HepG2 (cell line): ENCODE measurements around the gene PREX1. TPM values are rescaled to one million over a fixed set of nuclear protein-coding genes. Genes with fewer than 3 reads are reported as not detected.

Experiments used
- ATAC-seq: fragments of 200-7000 bp; cut with Tn5 transposase; 3 replicates; pipeline ENCODE4 v1.9.1; 2020; ENCODE audit warnings: mild to moderate bottlenecking, moderate library complexity
- BruUV-seq: library from RNA; stranded (reverse); fragments of 400-500 nt; replicated peaks from 2 replicates; lab custom pipeline; 2021; lab: Mats Ljungman, UMichigan
- CTCF ChIA-PET: fragments of 300-600 bp; formaldehyde crosslinking; extraction: SDS; loops from one replicate; lab custom pipeline; 2021; ENCODE audit warnings: low total read pairs, inconsistent platforms, low intra/inter-chr PET ratio; lab: Yijun Ruan, JAX
- POLR2A ChIA-PET: fragments of 350-600 bp; sonication (Branson Sonifier 250); formaldehyde crosslinking; loops from one replicate; lab custom pipeline; 2020; ENCODE audit warnings: antibody characterized with exemption, inconsistent platforms; lab: Yijun Ruan, JAX
- DNase-seq: peaks from one replicate; pipeline ENCODE4 v3.0.0-alpha.2; 2015; ENCODE audit warnings: low spot score
- FAIRE-seq: peaks from 3 replicates; lab custom pipeline; 2011; peaks lifted over from hg19 to GRCh38; lab: Jason Lieb, UNC
- H2AFZ ChIP-seq: one replicate; pipeline ENCODE4 v1.6.1; 2011; ENCODE audit warnings: low read length, inconsistent platforms
- H3K27ac ChIP-seq: fragments of 300-600 bp; 3 replicates; pipeline ENCODE4 v1.8.0; 2011; ENCODE audit warnings: mixed run types, mild to moderate bottlenecking, mixed read lengths, low read length, inconsistent platforms; ENCODE audit not compliant: insufficient read depth; ENCODE audit errors: extremely low read length
- H3K27me3 ChIP-seq, 2 experiments: fragments of 200-600 bp in 1 of 2; 2 replicates in 1 of 2; 3 replicates in 1 of 2; pipeline versions ENCODE4 v1.6.0 to v1.8.0; 2011; ENCODE audit warnings: low read length in 2 of 2, mild to moderate bottlenecking in 2 of 2, moderate library complexity in 2 of 2, inconsistent platforms in 1 of 2; ENCODE audit not compliant: insufficient read depth in 2 of 2, control insufficient read depth in 1 of 2
- H3K36me3 ChIP-seq, 2 experiments: fragments of 200-600 bp in 1 of 2; replicated peaks in 1 of 2; 2 replicates in 1 of 2; 3 replicates in 1 of 2; pipeline versions ENCODE4 v1.5.1 to v1.8.0; 2011; ENCODE audit warnings: low read length in 2 of 2, inconsistent platforms in 1 of 2; ENCODE audit not compliant: insufficient read depth in 2 of 2, control insufficient read depth in 1 of 2
- H3K4me1 ChIP-seq: 2 replicates; pipeline ENCODE4 v1.5.1; 2012; ENCODE audit warnings: low read length, inconsistent platforms; ENCODE audit not compliant: insufficient read depth
- H3K4me2 ChIP-seq: 2 replicates; pipeline ENCODE4 v1.6.0; 2011; ENCODE audit warnings: low read depth, low read length, inconsistent platforms
- H3K4me3 ChIP-seq, 3 experiments: fragments of 200-600 bp in 1 of 3; sonication (generic), shearing (Covaris generic) in 1 of 3; replicated peaks in 1 of 3; 2 replicates each; pipeline ENCODE4 v1.5.1; 2011 to 2016; ENCODE audit warnings: low read length in 3 of 3, inconsistent platforms in 2 of 3, low read depth in 2 of 3, mild to moderate bottlenecking in 2 of 3, control low read depth in 1 of 3, mixed read lengths in 1 of 3; ENCODE audit not compliant: insufficient read depth in 1 of 3
- H3K79me2 ChIP-seq: one replicate; pipeline ENCODE4 v1.6.1; 2011; ENCODE audit warnings: low read length, inconsistent platforms; ENCODE audit not compliant: insufficient read depth
- H3K9ac ChIP-seq: 2 replicates; pipeline ENCODE4 v1.6.0; 2011; ENCODE audit warnings: mild to moderate bottlenecking, low read depth, low read length, inconsistent platforms; ENCODE audit not compliant: insufficient read depth
- H3K9me3 ChIP-seq: 2 replicates; pipeline ENCODE4 v1.5.1; 2012; ENCODE audit warnings: mild to moderate bottlenecking, low read length
- H4K20me1 ChIP-seq: 2 replicates; pipeline ENCODE4 v1.6.0; 2011; ENCODE audit warnings: inconsistent platforms, mild to moderate bottlenecking, low read length, moderate library complexity; ENCODE audit not compliant: insufficient read depth
- FOXA3 ChIP-seq: IDR thresholded peaks from 2 replicates; pipeline ENCODE4 v1.6.1; 2016; ENCODE audit warnings: missing genetic modification reagents, missing compliant biosample characterization
- FOXP1 ChIP-seq, 2 experiments: fragments of 450-650 bp in 1 of 2; IDR thresholded peaks; 2 replicates each; pipeline ENCODE4 v1.6.1; 2017 to 2018; ENCODE audit warnings: antibody characterized with exemption in 1 of 2
- MYNN ChIP-seq: sonication (generic); formaldehyde crosslinking; IDR thresholded peaks from 2 replicates; pipeline ENCODE4 v1.4.0; 2020; ENCODE audit warnings: mild to moderate bottlenecking, low read depth, missing genetic modification reagents
- NFAT5 ChIP-seq: sonication (generic); formaldehyde crosslinking; IDR thresholded peaks from 2 replicates; pipeline ENCODE4 v1.4.0; 2020; ENCODE audit warnings: missing genetic modification reagents
- RELA ChIP-seq: sonication (generic); formaldehyde crosslinking; IDR thresholded peaks from 2 replicates; pipeline ENCODE4 v1.4.0; 2020; ENCODE audit warnings: missing genetic modification reagents
- SMAD1 ChIP-seq: sonication (generic); formaldehyde crosslinking; IDR thresholded peaks from 2 replicates; pipeline ENCODE4 v1.4.0; 2020; ENCODE audit warnings: missing genetic modification reagents, low read depth, mild to moderate bottlenecking, borderline replicate concordance
- ZNF33B ChIP-seq: sonication (generic); formaldehyde crosslinking; IDR thresholded peaks from 2 replicates; pipeline ENCODE4 v1.5.1; 2020; ENCODE audit warnings: mild to moderate bottlenecking, missing genetic modification reagents
- ZNF546 ChIP-seq: sonication (generic); formaldehyde crosslinking; conservative IDR thresholded peaks from 2 replicates; pipeline ENCODE4 v1.8.1; 2023; ENCODE audit warnings: mild to moderate bottlenecking, missing genetic modification reagents
- ZNF768 ChIP-seq: sonication (generic); formaldehyde crosslinking; IDR thresholded peaks from 2 replicates; pipeline ENCODE4 v1.4.0; 2020; ENCODE audit warnings: missing genetic modification reagents
- WGBS: methylation state at CpG from one replicate; pipeline ENCODE4 v1.1.6; 2017; ENCODE audit warnings: low lambda C conversion rate; 5-methylcytosine and 5-hydroxymethylcytosine counted together
- in situ Hi-C: cut with HindIII; loops from 2 replicates; pipeline ENCODE4 v1.10.0; 2017; ENCODE audit warnings: low pct_unique_long_range_greater_than_20kb; ENCODE audit not compliant: extremely low pct_ligation_motif_present
- intact Hi-C: fragments of 100-400 bp; cut with micrococcal nuclease; formaldehyde crosslinking; loops from one replicate; pipeline ENCODE4 v1.10.0; 2022; ENCODE audit not compliant: unreplicated experiment
- polyA plus RNA-seq, 8 experiments: library from polyadenylated mRNA; depleted of rRNA in 3 of 8; stranded (reverse) in 7 of 8; unstranded in 1 of 8; fragments of >200 nt; fragmentation: Illumina TruSeq in 4 of 8; extraction: Trizol in 4 of 8; gene quantifications; 2 replicates each; pipeline versions ENCODE4 v1.2.1 to v1.2.3, GENCODE V29; 2011 to 2016; ENCODE audit warnings: low read depth in 4 of 8, missing spikeins in 1 of 8, mixed read lengths in 1 of 8; ENCODE audit not compliant: insufficient read depth in 1 of 8
- total RNA-seq, 5 experiments: library from RNA; depleted of rRNA; stranded (reverse); fragments of >200 nt; fragmentation: Illumina TruSeq; extraction: Trizol; gene quantifications; 2 replicates each; pipeline ENCODE4 v1.2.3, GENCODE V29; 2016; ENCODE audit warnings: low read depth in 1 of 5

The PREX1 gene
- total and polyA plus RNA-seq, 2 of the 13 experiments (the other 11 are each of a cell fraction or from before 2014, with no cell fraction given), result 0.02 to 0.04 TPM

GRCh38 chr20:48622421-48622820 is 205.4 kb downstream of the PREX1 start:
- Histone ChIP-seq H3K36me3 (no peaks in the 10 kb centered on the region), H3K9me3 (no peaks in the 10 kb centered on the region), H3K9ac (no peak overlapping the region), H4K20me1 (no peaks in the 10 kb centered on the region), H2AFZ (no peak overlapping the region), H3K4me2 (no peak overlapping the region), H3K27me3 (peaks cover 17 to 41% of the 10 kb centered on the region in 2 experiments; a peak in 3 of 5 replicates), H3K27ac (no peak overlapping the region), H3K4me3 (no peak overlapping the region), H3K4me1 (peaks cover 18% of the 10 kb centered on the region), H3K79me2 (no peaks in the 10 kb centered on the region)
- ChIA-PET CTCF (interaction anchor here (2.4 to 3.5 kb wide), 3 partner anchors 272 to 944 kb away, joined by 25 to 40 read pairs (median 30); partner anchors contain the start of gene SULF2), POLR2A (no interaction called here)
- 17% methylated on average over 11 of the region's 11 CpGs for WGBS
- no peak for DNase-seq
- intact Hi-C loops, result no loop called here
- FAIRE-seq, result no peak
- BruUV-seq, result no TSS peak
- in situ Hi-C loops, result loop anchor here (5.0 to 25.0 kb wide), 3 partner anchors 210 to 940 kb away; partner anchors contain the start of gene SULF2
- TF ChIP-seq SMAD1 (CRISPR knock-in tag), result no peak
- TF ChIP-seq FOXA3, result no peak
- no peak for TF ChIP-seq MYNN (CRISPR knock-in tag)
- no peak for TF ChIP-seq FOXP1 (IDR thresholded peaks at IDR 0.05)
- TF ChIP-seq FOXP1 (CRISPR knock-in tag; IDR thresholded peaks at IDR 0.05), result no peak
- TF ChIP-seq ZNF546 (CRISPR knock-in tag), result no peak
- no peak for TF ChIP-seq ZNF33B
- no peak for TF ChIP-seq RELA (CRISPR knock-in tag)
- no peak for TF ChIP-seq NFAT5 (CRISPR knock-in tag)
- TF ChIP-seq ZNF768 (CRISPR knock-in tag), result no peak
- ATAC-seq, result no peak
